SU-DHL-6 (cell line): ENCODE results near the gene RALY.

Experiments
- H2AFZ ChIP-seq: fragments of 200-600 bp; sonication (generic); 2 replicates; pipeline ENCODE4 v1.6.1; 2014; ENCODE audit warnings: low read depth, mild to moderate bottlenecking, moderate library complexity, mixed read lengths, antibody characterized with exemption, low read length; ENCODE audit not compliant: severe bottlenecking
- H3F3A ChIP-seq: fragments of 200-600 bp; shearing (Covaris generic); 2 replicates; pipeline ENCODE4 v1.6.0; 2016; ENCODE audit warnings: antibody characterized with exemption, mild to moderate bottlenecking; ENCODE audit not compliant: insufficient read depth
- H3K27ac ChIP-seq: fragments of 200-600 bp; sonication (generic); 2 replicates; pipeline ENCODE4 v1.5.1; 2016; ENCODE audit warnings: low read depth, mild to moderate bottlenecking, low read length, moderate library complexity, mixed read lengths
- H3K27me3 ChIP-seq: fragments of 200-600 bp; sonication (generic), shearing (Covaris generic); 2 replicates; pipeline ENCODE4 v1.6.0; 2014; ENCODE audit warnings: mild to moderate bottlenecking, low read length
- H3K36me3 ChIP-seq: fragments of 200-600 bp; sonication (generic); 2 replicates; pipeline ENCODE4 v1.6.1; 2014; ENCODE audit warnings: mild to moderate bottlenecking, low read length, mixed read lengths
- H3K4me2 ChIP-seq: fragments of 300-600, 200-600 bp; shearing (Covaris generic), sonication (generic); 2 replicates; pipeline ENCODE4 v1.6.0; 2014; ENCODE audit warnings: low read length, low read depth, mild to moderate bottlenecking; ENCODE audit not compliant: poor library complexity, severe bottlenecking
- H3K4me3 ChIP-seq: fragments of 200-600 bp; sonication (generic); 2 replicates; pipeline ENCODE4 v1.5.1; 2014; ENCODE audit warnings: antibody characterized with exemption, low read length, mild to moderate bottlenecking, mixed read lengths; ENCODE audit not compliant: insufficient read depth, poor library complexity, severe bottlenecking
- H3K79me2 ChIP-seq: fragments of 200-600 bp; sonication (generic); 2 replicates; pipeline ENCODE4 v1.6.1; 2014; ENCODE audit warnings: mild to moderate bottlenecking, low read length, moderate library complexity; ENCODE audit not compliant: insufficient read depth
- H3K9ac ChIP-seq: fragments of 200-600 bp; sonication (generic); 2 replicates; pipeline ENCODE4 v1.7.0; 2014; ENCODE audit warnings: mild to moderate bottlenecking, low read length
- H3K9me2 ChIP-seq: fragments of 200-600 bp; sonication (generic); replicated peaks from 2 replicates; pipeline ENCODE4 v1.6.1; 2014; ENCODE audit warnings: low read length; ENCODE audit not compliant: insufficient read depth
- H3K9me3 ChIP-seq: fragments of 200-600 bp; sonication (generic); 2 replicates; pipeline ENCODE4 v1.6.1; 2014; ENCODE audit warnings: low read length, mixed read lengths; ENCODE audit not compliant: insufficient read depth
- H4K20me1 ChIP-seq: fragments of 200-600 bp; sonication (generic); 2 replicates; pipeline ENCODE4 v1.6.1; 2014; ENCODE audit warnings: low read depth, mild to moderate bottlenecking, antibody characterized with exemption, low read length, moderate library complexity, mixed read lengths
- CTCF ChIP-seq: fragments of 200-600 bp; sonication (generic); IDR thresholded peaks from one replicate; pipeline ENCODE4 v1.5.1; 2017; ENCODE audit warnings: antibody characterized with exemption, mild to moderate bottlenecking, low read length, moderate library complexity; ENCODE audit not compliant: insufficient read depth, poor library complexity, severe bottlenecking
- EZH2phosphoT487 ChIP-seq: fragments of 200-600 bp; sonication (generic), shearing (Covaris generic); conservative IDR thresholded peaks from 2 replicates; pipeline ENCODE4 v1.6.1; 2018; ENCODE audit warnings: mild to moderate bottlenecking, antibody characterized with exemption, low read length, moderate library complexity, mixed read lengths

The RALY gene

GRCh38 chr20:34105978-34106675, 112.4 kb downstream of the RALY start:
- peaks cover 92% of the 10 kb centered on the region for H3K79me2 ChIP-seq
- no peaks in the 10 kb centered on the region for H3K9me3 ChIP-seq
- no peak overlapping the region for H3K4me2 ChIP-seq
- H3K9me2 ChIP-seq = no peaks in the 10 kb centered on the region
- H3F3A ChIP-seq = peaks cover 18% of the 10 kb centered on the region
- TF ChIP-seq CTCF = no peak
- TF ChIP-seq EZH2phosphoT487 = no peak
- peaks cover 68% of the 10 kb centered on the region for H4K20me1 ChIP-seq
- H3K27ac ChIP-seq = no peak overlapping the region
- H3K9ac ChIP-seq = no peak overlapping the region
- H3K27me3 ChIP-seq = no peaks in the 10 kb centered on the region
- peaks cover 66% of the 10 kb centered on the region for H3K36me3 ChIP-seq
- H3K4me3 ChIP-seq = no peak overlapping the region
- H2AFZ ChIP-seq = no peak overlapping the region

GRCh38 chr20:34108616-34109174, 115.0 kb downstream of the RALY start:
- no peak overlapping the region for H2AFZ ChIP-seq
- H3K4me3 ChIP-seq = no peak overlapping the region
- no peaks in the 10 kb centered on the region for H3K9me3 ChIP-seq
- no peaks in the 10 kb centered on the region for H3K9me2 ChIP-seq
- peak overlapping the region; percentile 28 for H3K4me2 ChIP-seq
- H3K9ac ChIP-seq = no peak overlapping the region
- H4K20me1 ChIP-seq = peaks cover 53% of the 10 kb centered on the region
- H3K27me3 ChIP-seq = no peaks in the 10 kb centered on the region
- peaks cover 83% of the 10 kb centered on the region for H3K79me2 ChIP-seq
- H3K36me3 ChIP-seq = peaks cover 51% of the 10 kb centered on the region
- H3F3A ChIP-seq = peaks cover 12% of the 10 kb centered on the region; the same call in 1 of the 2 replicates
- TF ChIP-seq EZH2phosphoT487 (no peak), CTCF (no peak)
- H3K27ac ChIP-seq = no peak overlapping the region

GRCh38 chr20:34109442-34109841, 115.7 kb downstream of the RALY start:
- no peaks in the 10 kb centered on the region for H3K27me3 ChIP-seq
- H3K9ac ChIP-seq = no peak overlapping the region
- peaks cover 53% of the 10 kb centered on the region for H4K20me1 ChIP-seq
- no peak overlapping the region for H3K27ac ChIP-seq
- H3K4me3 ChIP-seq = no peak overlapping the region
- TF ChIP-seq EZH2phosphoT487 (no peak), CTCF (no peak)
- no peak overlapping the region for H2AFZ ChIP-seq
- H3K36me3 ChIP-seq = peaks cover 44% of the 10 kb centered on the region
- peaks cover 76% of the 10 kb centered on the region for H3K79me2 ChIP-seq
- H3K9me3 ChIP-seq = no peaks in the 10 kb centered on the region
- H3F3A ChIP-seq = peaks cover 12% of the 10 kb centered on the region; the same call in 1 of the 2 replicates
- peak overlapping the region; percentile 28 for H3K4me2 ChIP-seq
- H3K9me2 ChIP-seq = no peaks in the 10 kb centered on the region
